GM19328 (cell line): ENCODE results near the gene RSPO4.

Experiments
- ATAC-seq: cut with Tn5 transposase; IDR thresholded peaks from one replicate; pipeline ENCODE4 v1.9.1; 2021; ENCODE audit warnings: mild to moderate bottlenecking, moderate library complexity; ENCODE audit not compliant: unreplicated experiment

Gene RSPO4

DNA sequence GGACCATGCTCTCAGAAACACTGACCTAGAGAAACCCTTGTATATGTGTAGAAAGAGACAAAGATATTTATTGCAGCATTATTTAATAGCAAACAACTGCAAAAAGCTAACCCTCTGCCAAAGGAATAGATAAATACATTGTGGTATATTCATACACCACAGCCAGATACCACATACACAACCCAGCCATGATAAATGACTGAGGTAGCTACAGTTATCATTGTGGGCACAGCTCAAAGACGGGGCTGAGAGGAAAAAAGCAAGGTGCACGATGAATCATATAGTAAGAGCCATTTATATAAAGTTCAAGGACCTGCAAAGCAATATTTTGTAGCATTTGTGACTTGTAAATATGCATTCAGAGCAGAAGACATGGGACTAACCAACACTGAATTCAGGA, 30.8 kb downstream of the RSPO4 start:
- no peak for ATAC-seq

- ATAC-seq = no peak
Observed at GRCh38 chr20:969868-970267, 32.2 kb downstream of the RSPO4 start.

DNA sequence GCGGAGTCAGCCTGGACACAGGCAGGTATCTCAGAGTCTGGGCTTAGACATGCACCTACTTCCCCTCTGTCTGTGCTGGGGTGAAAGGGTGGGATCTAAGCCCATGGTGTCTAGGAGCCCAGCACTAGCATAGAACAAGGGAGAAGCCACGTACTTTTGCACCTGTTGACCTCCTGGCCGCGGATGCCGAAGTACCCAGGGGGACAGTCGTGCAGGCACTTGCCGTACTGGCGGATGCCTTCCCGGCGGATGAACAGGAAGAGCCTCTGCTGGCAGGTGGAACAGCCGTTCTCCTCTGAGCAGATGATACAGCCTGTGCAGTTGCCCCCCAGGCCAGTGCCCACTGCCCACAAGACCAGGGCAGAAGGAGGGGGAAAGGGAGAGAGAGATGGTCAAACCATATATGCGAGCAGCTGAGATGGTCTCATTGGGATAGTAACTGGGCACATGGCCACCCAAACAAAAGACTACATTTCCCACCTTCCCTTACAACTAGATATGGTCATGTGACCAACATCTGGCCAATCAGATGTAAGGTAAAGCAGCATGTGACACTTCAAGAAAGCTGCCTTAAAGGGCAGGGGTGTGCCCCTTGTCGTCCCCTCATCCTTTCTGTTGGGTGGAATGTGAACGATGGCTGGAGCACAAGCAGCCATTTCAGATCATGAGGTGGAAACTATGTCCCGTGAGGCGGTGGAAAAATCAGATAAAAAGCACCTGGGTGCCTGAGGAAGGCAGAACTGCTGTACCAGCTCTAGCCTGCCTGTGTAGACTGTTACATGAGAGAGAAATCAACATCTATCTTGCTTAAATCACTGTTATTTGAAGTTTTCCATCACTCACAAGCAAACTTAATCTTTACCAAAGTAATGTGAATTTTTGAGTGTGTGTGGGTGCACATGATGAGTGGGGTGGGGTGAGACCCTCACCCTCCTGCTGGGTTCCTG, 34.0 kb downstream of the RSPO4 start:
- ATAC-seq = no peak

GRCh38 chr20:965956-966355, 36.2 kb downstream of the RSPO4 start:
- ATAC-seq = no peak

- ATAC-seq = no peak
Observed at GRCh38 chr20:963795-964194, 38.3 kb downstream of the RSPO4 start.

- no peak for ATAC-seq
Observed at GRCh38 chr20:962683-963082, 39.4 kb downstream of the RSPO4 start.

DNA sequence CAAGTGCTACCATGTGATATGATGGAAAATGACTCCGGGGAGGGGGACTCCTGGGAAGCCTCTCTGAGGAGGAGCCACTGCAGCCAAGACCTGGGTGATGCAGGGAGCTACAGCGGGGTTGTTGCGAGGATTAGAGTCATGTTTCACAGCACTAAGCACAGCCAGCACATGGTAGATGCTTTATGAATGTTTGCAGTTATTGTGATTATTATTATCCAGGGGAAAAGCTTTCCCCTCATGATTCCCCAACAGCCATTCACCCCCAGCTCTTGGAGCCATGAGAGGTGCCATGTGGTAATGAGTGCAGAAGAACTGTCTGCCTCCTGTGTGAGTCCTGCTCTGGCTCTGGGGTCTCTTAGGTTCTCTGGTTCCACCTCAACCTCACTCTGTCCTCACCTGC, 39.9 kb downstream of the RSPO4 start:
- ATAC-seq = no peak

DNA sequence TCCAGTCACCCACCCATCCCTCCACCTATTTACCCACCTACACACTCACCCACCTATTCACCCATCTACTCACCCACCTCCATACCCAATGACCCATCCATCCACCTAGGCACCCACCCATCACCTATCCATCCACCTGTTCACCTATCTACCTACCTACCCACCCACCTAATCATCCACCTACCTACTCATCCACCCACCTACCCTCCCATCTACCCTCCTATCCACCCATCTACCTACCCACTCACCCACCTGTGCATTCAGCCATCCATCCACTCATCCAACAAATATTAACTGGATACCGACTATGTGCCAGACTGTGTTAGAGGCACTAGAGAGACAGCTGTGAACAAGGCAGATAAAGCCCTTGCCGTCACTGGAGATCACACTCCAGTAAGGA, 40.3 kb downstream of the RSPO4 start:
- ATAC-seq = no peak

DNA sequence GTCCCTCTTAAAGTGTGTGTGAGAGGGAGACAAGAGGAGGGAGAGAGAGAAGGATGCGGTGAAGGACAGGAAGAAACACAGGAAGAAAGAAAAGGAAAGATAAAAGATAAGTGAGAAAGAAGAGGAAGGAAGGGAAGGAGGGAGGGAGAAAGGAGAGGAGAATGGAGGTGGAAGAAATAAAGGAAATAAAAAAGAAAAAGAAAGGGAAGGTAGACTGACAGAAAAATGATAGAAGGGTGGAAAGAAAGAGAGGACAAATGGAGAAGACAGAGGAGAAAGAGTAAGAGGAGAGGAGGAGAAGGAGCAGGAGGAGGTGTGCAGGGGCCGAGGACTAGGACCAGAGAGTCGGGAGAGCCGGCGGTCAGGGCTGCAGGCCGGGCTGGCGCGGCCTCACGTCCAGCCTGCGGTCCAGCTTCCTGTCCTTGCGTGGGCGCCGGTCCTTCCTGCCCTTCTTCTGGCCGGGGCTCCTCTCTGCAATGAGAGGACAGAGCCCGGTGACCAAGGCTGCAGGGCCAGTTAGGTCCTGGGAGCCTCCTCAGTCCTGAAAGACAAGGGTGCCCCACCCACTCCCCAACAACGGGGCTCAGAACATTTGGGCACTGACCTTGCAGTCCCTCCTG, 42.0 kb downstream of the RSPO4 start:
- ATAC-seq = no peak

- ATAC-seq = no peak
Observed at GRCh38 chr20:958936-959815, 42.9 kb downstream of the RSPO4 start.

DNA sequence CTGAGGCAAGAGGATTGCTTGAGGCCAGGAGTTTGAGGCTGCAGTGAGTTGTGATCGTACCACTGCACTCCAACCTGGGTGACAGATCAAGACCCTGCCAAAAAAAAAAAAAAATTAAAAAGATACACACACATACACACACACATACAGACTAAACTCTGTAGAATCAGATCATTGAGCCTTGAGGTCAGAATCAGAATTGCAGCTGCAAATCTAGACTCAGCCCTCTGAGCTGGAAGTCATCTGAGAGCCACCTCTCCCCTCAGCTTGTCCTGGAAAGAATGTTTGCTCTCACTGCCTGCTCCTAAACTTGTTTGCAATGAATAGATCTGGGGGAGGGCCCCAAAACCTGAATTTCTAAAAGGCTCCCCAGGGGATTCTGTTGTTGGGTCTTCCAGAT, 44.6 kb downstream of the RSPO4 start:
- ATAC-seq = no peak

- no peak for ATAC-seq
Observed at GRCh38 chr20:956330-956951, 45.7 kb downstream of the RSPO4 start.

DNA sequence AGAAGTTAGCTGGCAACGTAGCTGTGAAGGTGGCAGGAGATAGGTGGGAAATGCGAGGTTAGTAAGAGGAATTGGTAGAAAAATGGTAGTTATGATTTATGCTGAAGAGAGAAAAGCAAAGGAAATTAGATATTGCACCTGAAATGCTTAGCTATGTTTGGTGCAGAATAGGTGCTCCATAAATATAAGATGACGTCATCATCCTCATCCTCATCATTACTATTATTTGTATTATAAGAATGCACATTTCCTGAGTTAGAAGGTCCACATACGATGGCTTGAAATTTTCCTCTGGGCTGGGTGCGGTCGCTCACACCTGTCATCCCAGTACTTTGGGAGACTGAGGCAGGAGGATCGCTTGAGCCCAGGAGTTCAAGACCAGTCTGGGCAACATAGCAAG, 46.5 kb downstream of the RSPO4 start:
- no peak for ATAC-seq

DNA sequence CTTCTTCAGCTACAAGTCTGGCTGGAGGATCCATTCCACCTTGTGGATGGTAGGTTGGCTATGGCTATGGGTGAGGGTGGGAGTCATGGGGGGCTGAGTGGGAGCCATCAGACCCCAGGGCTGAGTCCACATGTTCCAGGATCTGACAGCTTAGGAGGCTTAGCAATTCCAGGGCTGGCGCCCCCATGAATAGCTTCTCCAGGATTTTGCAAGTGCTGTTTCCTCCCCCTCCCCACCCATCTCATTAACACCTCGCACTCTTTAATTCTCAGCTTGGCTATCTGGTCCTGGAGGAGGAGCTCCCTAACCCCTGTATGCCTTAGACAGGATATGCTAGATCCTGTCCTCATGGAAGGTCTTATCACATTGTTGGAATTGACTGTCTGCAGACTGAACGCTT, 47.0 kb downstream of the RSPO4 start:
- no peak for ATAC-seq

- no peak for ATAC-seq
Observed at GRCh38 chr20:953742-954141, 48.4 kb downstream of the RSPO4 start.

DNA sequence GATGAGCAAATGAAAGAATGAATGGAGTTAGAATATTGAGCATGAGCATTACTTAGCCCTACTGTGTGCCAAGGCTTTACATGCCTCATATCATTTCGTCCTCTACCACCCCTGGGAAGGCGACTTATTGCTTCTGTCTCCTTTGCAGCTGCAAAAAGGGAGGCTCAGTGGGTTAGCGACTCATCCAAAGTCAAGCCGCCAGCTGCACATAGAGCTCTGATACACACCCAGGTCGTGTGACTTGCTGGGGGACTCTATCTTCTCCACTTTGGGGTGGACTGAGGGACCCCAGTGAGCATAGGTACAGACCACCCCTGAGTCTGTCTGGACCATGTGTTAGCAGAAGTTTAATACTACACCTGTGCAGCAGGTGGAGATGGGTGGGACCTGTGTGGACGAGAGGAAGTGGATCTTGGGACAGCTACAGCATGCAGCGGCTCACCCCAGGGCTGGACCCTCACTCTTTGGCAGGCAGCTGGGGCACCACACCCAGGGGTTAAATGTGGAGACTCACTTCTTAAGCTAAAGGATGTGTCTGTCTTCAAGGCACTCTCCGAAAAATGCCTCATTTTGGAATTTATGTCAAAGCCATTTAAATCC, 49.8 kb downstream of the RSPO4 start:
- no peak for ATAC-seq

- no peak for ATAC-seq
Observed at GRCh38 chr20:951384-952169, 50.5 kb downstream of the RSPO4 start.

DNA sequence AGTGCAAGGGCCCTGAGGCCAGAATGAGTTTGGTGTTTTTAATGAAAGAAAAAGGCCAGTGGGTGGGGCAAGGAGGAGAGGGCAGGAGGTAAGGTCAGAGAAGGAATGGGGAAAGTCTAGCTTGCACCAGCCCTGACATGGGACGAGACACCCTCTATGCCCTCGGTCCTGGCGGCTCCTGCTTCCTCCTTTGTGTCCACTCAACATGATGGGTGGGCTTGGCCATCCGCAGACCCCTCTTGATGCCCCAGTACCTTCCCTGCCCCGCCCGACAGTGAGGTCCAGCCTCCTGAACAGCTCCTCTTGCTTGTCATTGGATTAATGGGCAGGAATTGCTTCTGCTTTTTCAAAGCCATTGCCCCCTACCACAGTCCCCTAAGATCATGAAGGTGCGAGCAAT, 52.4 kb downstream of the RSPO4 start:
- no peak for ATAC-seq

DNA sequence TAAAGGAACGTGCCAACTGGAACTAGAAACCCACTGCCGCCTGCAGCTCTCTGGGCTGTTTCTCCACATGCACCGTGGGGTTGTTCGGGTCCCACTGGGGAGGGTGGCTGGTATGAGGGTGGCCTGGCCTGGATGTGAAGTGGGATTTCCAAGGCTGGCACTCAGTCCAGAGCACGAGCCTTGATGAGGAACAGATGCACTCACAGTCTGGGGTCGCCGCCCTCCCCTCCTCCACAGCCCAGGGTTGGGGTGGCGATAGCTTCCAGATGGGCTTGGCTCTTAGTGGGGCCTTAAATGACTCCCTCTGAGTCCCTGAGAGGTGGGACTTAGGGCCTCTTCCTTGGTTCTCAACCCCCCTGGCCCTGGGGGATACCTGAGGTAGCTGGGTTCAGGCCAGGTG, 55.3 kb downstream of the RSPO4 start:
- ATAC-seq = no peak

- no peak for ATAC-seq
Observed at GRCh38 chr20:945841-946240, 56.3 kb downstream of the RSPO4 start.
